HEK293 (cell line): Measurements from ENCODE around the gene ADAMTS19.

ENCODE experiments used
- CTCF ChIP-seq: fragments of 450-650 bp; formaldehyde crosslinking; IDR thresholded peaks from 2 replicates; pipeline ENCODE4 v1.5.1; 2016; ENCODE audit warnings: missing biosample characterization, missing genetic modification characterization
- ELK4 ChIP-seq: IDR thresholded peaks from 2 replicates; pipeline ENCODE4 v1.6.1; 2011; ENCODE audit warnings: mild to moderate bottlenecking, low read depth, low read length, borderline replicate concordance
- KLF10 ChIP-seq: fragments of 450-650 bp; IDR thresholded peaks from 2 replicates; pipeline ENCODE4 v1.5.1; 2018; ENCODE audit warnings: missing biosample characterization, mild to moderate bottlenecking, missing genetic modification characterization
- RBAK ChIP-seq: fragments of 450-650 bp; formaldehyde crosslinking; IDR thresholded peaks from 2 replicates; pipeline ENCODE4 v1.5.1; 2016; ENCODE audit warnings: missing biosample characterization, missing genetic modification characterization
- SP3 ChIP-seq: fragments of 450-650 bp; formaldehyde crosslinking; IDR thresholded peaks from 2 replicates; pipeline ENCODE4 v1.5.1; 2016; ENCODE audit warnings: missing biosample characterization, missing genetic modification characterization
- ZFP3 ChIP-seq: fragments of 450-650 bp; formaldehyde crosslinking; IDR thresholded peaks from 2 replicates; pipeline ENCODE4 v1.5.1; 2016; ENCODE audit warnings: low read depth, missing biosample characterization, missing genetic modification characterization
- ZNF146 ChIP-seq: fragments of 450-650 bp; formaldehyde crosslinking; IDR thresholded peaks from 2 replicates; pipeline ENCODE4 v1.5.1; 2016; ENCODE audit warnings: missing biosample characterization, missing genetic modification characterization
- ZNF660 ChIP-seq: fragments of 450-650 bp; IDR thresholded peaks from 2 replicates; pipeline ENCODE4 v1.5.1; 2018; ENCODE audit warnings: missing biosample characterization, mild to moderate bottlenecking, missing genetic modification characterization
- TF ChIP-seq, protein P1 (sequence below): fragments of 450-650 bp; formaldehyde crosslinking; IDR thresholded peaks from 2 replicates; pipeline ENCODE4 v1.5.1; 2016; ENCODE audit warnings: missing biosample characterization, missing genetic modification characterization, low read depth
- TF ChIP-seq, protein P2 (sequence below): fragments of 450-650 bp; formaldehyde crosslinking; IDR thresholded peaks from 2 replicates; pipeline ENCODE4; 2016; ENCODE audit warnings: missing biosample characterization, missing genetic modification characterization

DNA sequence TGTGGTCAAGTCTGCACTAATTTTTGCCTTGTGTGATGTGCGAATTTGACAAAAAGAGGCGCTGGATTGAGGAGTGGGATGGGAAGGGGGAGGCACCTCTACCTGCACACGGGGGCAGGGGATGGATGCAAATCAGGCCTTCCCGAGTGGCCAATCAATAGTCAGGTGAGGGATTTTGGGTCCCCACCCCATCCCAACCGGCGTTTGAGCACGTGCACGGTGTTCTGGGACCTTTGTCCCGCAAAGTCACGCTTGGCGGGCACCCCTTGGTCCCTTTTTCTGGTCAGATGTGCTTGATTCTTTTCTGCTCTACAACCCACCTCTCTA lies 685 bp upstream of the ADAMTS19 start:
- no peak for TF ChIP-seq ELK4
- TF ChIP-seq, protein P1, sequence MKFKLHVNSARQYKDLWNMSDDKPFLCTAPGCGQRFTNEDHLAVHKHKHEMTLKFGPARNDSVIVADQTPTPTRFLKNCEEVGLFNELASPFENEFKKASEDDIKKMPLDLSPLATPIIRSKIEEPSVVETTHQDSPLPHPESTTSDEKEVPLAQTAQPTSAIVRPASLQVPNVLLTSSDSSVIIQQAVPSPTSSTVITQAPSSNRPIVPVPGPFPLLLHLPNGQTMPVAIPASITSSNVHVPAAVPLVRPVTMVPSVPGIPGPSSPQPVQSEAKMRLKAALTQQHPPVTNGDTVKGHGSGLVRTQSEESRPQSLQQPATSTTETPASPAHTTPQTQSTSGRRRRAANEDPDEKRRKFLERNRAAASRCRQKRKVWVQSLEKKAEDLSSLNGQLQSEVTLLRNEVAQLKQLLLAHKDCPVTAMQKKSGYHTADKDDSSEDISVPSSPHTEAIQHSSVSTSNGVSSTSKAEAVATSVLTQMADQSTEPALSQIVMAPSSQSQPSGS (tag by site-specific recombination) = no peak
- no peak for TF ChIP-seq ZNF146
- TF ChIP-seq CTCF = no peak
- no peak for TF ChIP-seq ZFP3 (tag by site-specific recombination)
- no peak for TF ChIP-seq RBAK (tag by site-specific recombination)
- TF ChIP-seq, protein P2, sequence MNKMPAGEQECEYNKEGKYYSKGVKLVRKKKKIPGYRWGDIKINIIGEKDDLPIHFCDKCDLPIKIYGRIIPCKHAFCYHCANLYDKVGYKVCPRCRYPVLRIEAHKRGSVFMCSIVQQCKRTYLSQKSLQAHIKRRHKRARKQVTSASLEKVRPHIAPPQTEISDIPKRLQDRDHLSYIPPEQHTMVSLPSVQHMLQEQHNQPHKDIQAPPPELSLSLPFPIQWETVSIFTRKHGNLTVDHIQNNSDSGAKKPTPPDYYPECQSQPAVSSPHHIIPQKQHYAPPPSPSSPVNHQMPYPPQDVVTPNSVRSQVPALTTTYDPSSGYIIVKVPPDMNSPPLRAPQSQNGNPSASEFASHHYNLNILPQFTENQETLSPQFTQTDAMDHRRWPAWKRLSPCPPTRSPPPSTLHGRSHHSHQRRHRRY = no peak
- TF ChIP-seq KLF10 (tag by site-specific recombination) = no peak
- TF ChIP-seq ZNF660 (tag by site-specific recombination) = no peak
- TF ChIP-seq SP3 = no peak
